Inflammatory macrophage treated with lipopolysaccharide for 1 hour (primary cell): ENCODE data around the gene CLTA.

Experiments used
- DNase-seq, 2 donors: peaks; one replicate each; pipeline ENCODE4 v3.0.0-alpha.2; 2020 to 2022

Gene CLTA

GRCh38 chr9:36248061-36248460 is 57.3 kb downstream of the CLTA start:
- peak; percentile 40 to 50 for DNase-seq

- peak; percentile 5 to 18 for DNase-seq
Observed at GRCh38 chr9:36249189-36249588, 58.5 kb downstream of the CLTA start.

GRCh38 chr9:36250079-36250478 is 59.4 kb downstream of the CLTA start:
- DNase-seq: no peak

GRCh38 chr9:36251428-36251827 is 60.7 kb downstream of the CLTA start:
- DNase-seq: no peak

DNA sequence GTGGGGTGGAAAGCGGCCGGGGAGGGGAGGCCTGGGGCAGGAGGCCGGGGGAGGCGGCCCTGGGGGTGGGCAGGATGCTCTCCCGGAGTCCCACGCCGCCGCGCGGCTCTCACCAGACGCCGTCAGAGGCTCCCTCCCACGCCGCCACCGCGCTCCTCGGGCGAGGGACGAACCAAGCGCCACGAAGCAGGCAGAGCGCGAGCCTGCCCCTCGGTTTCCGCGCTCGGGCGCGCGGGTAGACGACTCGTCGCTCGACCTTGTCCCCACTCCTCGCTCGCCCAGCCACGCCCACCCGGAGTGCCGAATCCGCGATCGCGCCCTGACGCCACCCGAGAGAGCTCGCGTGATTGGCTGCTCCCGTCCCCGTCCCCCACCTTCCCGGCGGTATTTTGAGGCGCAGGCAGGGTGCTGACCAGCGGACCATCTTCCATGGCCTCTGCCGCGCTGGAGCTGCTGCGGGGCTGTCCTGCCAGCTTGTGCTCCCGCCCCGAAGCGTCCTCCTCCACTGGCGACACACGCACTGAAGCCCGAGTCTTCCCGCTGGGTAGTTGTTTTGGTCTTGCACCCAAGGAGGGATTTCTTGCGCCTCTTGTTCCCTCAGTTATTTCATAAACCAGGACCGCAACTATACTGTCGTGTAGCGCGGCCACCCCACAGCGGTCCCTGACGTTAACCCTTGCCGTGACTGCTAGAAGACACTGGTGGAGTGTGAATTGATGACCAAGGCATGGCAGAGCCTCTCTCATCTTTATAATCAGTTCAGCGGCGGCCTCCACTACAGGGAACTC is 67.7 kb downstream of the CLTA start, which contains the start of gene GNE:
Gene GNE, minus strand, starts transcription at position 241 of the 788 bp plus-strand sequence. CDS start 9,093 bp downstream, outside the sequence.
- peak; percentile 95 to 98 for DNase-seq

DNA sequence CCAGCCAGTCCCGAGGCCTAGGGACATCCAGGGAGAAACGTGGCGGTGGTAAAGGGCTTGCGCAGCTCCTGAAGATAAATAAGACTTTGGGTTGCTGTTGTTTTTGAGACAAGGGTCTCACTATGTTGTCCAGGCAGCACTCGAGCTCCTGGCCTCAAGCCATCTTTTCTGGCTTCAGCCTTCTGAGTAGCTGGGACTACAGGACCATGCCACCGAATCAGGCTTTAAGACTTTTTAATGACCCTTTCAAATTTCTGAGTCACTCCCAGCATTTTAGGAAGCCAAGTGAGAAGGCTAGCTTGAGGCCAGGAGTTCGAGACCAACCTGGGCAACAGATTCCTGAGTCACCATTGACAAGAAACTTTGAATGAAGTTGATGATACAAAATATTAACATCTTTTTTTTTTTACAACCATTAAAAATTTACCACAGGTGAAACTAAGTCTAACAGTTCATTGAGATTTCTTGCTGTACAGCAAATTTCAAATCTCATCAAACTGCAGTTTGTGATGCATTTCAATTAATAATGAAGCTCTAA is 68.3 kb downstream of the CLTA start:
- DNase-seq: no peak
